Stromal cell of bone marrow (primary cell): ENCODE results near the gene BMPER.

ENCODE experiments used
- DNase-seq: peaks from one replicate; pipeline ENCODE4 v3.0.0-alpha.2; 2012; ENCODE audit warnings: low read depth

BMPER gene

GRCh38 chr7:33888166-33888565 lies 17.2 kb upstream of the BMPER start:
- DNase-seq, result no peak

DNA sequence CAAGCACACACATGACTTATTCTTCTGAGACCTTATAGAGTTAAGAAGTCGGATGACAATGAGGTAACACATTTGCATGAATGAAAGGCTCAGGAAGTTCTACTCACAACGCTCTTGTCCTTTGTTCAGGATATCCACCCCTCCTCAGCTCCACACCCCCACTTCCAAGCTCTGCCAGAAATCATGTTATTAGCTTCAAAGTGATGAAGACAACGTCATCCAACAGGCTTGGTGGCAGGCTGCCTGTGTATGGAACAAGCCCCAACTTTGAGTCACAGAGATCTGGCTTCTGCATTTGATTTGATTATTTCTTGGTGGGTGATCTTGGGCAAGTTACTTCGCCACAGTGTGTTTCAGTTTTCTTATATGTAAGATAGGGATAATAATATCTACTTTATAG lies 12.4 kb upstream of the BMPER start:
- no peak for DNase-seq

DNA sequence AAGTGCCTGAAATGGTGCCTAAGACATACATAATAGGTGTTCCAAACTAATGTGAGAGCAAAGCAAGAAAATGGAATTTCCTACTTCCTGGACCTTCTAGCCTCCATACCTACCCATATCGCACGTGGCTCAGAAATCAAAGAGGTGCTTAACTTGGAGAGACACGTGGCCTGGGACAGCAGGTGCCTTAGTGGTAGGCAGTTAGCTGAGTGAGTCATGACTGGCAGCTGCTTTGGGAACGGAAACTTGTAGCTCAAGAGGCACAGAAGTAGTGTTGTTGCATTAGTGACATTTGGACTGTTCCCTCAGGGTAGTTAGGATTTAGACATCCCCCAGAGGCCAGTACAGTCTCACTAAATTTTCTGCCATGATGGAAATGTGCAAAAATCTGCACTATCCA lies 12.0 kb upstream of the BMPER start:
- DNase-seq, result no peak

DNA sequence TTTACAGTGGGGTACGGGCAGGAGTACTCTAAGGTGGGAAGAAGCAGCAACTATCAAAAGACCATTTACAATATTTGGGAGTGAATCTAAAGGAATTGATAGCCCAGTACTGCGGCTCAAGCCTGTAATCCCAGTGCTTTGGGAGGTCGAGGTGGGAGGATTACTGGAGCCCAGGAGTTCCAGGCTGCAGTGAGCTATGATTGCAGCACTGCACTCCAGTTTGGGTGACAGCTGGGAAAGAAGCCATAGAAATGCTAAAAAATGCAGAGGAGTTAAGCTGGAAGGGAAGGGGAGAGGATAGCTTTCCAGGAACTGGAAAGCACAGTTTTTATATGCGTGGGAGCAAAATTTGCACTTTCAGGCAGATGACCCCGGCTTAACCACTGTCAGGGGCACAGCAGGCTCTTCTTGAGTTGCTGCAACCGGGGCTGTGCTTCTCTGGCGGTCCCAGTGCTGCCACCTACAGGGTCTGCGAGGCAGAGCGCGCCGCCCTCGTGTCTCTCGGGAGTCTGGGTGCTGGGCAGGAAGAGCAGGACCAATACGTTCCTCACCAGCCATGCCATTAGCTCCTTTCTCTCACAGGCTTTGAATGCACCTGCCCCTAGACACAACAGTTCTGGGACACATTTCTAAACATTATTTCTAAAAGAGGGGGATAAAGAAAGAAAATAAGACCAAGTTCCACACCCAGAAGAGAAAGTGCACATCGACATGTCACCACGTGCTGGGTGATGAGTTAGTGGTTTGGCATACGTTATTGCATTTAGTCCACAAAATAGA lies 10.1 kb upstream of the BMPER start:
- DNase-seq, result no peak

GRCh38 chr7:33900501-33900900 lies 4.8 kb upstream of the BMPER start:
- DNase-seq, result no peak

DNA sequence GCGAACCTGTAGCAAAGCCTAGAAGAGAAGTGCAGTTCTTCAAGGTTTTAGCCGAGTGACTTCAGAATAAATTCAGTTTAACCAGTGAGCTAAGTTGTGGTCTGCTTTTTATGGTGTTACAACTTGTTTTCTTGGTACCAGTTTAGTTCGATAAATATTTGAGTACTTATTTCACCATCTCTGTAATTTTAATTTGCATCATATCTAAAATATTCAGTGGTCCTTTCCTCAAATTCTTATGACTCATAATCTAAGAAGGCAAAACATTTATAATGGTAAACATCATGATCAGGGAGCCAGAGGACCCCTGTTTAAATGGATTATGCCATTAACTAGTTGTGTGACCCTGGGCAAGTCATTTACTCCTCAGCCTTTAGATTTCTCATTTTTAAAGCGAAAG lies 4.1 kb upstream of the BMPER start:
- no peak for DNase-seq

GRCh38 chr7:33901847-33902246 lies 3.5 kb upstream of the BMPER start:
- DNase-seq, result no peak

DNA sequence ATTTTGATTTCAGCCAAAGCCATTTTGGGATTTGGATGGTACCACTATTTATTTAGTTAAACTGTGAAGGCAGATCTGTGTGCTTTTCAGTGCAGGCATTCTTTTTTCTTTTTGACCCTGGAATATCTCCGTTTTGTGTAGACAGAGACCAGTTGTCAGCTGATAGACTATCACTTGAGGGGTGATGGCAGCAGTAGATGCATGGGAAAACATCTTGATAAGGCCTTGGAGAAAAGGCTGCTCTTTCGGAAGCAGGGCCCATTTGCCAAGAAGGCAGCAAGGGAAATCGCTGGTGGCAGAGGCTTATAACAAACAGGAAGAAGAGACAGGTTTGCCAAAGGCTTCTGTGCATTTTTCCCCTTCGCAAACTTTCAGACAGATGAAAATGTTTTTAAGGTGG lies 2.6 kb upstream of the BMPER start:
- DNase-seq, result no peak

- peak; percentile 55 for DNase-seq
Observed at GRCh38 chr7:33903791-33904680, 1.3 kb upstream of the BMPER start.

DNA sequence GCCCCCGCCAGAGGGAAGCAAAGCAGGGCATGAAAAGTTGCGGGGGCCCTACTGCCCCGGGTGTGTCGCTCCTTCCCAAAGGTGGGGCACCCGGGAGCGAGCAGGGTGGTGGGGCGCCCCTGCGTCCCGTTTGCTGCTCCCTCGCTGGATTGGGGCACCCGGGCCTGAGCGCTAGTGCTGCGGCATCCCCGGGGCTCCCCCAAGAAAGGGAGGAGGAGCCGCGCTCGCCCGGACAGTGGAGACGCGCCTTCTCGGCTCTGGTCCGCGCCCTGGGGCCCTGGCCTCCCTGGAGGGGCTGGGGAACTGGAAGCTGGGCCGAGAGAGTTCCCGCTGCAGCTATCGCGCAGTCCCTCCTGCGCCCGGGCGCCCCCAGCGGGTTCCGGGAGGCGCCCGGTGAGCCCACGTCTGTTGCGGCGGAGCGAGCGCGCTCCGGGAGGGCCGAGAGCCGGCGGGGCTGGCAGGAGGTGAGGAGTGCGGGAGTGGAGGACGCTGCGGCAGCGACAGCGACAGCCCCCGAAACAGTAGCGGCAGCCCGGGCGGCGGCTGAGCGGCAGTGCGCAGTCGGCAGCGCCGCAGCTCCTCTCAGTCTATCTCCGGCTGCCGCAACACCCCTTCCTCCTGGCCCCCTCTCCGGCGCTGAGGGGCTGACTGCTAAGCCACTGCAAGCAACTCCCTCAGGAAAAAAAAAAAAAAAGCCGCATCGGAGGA lies 504 bp upstream of the BMPER start:
- peak; percentile 28 for DNase-seq

DNA sequence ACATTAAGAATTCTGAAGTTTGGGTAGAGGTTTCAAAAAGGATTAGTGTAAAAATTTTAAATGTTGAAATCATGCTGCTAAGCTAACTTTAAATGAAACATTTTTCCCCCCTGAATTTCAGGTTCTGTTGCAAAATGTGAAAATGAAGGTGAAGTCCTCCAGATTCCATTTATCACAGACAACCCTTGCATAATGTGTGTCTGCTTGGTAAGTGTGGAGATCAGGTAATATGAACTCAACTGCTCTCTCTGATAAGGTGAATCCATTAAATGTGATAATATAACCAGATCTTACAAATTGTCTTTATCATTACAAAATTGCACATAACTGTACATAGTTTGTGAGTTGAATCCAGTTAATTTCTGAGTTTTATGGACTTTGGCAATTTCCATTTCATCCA lies 1.4 kb downstream of the BMPER start:
- DNase-seq, result no peak

DNA sequence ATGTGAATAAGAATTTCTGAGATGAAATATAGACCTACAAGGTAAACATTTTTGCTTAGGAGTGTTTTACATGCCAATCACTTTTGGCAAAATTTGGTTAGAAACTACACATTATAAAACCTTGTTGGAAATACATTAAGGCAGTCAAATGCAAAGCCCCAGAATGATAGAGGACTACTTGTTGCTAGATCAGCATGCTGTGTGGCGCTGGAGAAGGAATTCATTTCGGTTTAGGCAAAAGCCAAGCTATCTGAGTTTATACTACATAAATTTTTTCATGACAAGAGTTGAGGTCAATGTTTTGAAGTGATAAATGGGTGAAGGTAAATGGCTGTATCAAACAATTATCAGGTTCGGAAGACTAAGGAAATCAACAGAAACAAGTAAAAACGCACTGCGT lies 2.3 kb downstream of the BMPER start:
- DNase-seq, result no peak

DNA sequence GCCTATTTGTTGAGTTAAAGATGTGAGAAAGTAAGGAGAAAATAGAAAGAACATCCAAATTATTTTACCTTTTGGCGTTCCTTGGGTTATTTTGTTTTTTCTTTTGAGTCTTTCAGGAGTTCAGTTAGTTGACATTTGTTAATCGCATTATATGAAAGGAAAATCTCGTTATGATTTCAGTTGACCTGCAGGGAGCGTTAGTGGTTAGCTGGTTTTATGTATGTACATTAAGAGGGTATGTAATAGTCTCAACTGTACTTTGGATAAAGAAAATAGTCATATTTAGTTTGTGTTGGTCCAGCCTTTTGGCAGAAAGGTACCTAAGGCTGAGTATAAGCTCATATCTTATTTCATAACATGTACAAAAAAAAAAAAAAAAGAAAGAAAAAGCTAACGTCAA lies 4.0 kb downstream of the BMPER start:
- no peak for DNase-seq

DNA sequence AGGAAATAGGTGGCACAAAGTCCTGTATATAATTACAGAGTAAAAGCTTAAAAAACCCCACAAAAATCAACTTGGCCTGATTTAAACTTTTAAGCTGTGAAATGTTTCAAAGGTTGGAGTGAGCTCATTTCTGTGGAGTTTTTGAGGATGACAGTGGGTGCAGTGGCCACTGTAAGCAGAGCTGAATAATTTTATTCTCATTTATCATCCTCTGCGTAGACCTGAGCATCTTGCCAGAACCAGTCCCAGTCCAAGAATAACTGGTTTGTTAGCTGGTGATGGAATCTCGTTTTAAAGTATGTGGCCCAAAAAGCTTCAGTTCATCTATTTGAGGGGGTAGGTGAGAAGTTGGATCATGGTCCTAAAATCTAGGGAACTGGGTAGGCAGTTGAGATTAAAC lies 4.4 kb downstream of the BMPER start:
- peak; percentile 70 for DNase-seq

GRCh38 chr7:33910756-33911155 lies 5.4 kb downstream of the BMPER start:
- DNase-seq, result no peak

GRCh38 chr7:33916357-33917081 lies 11.2 kb downstream of the BMPER start:
- no peak for DNase-seq

GRCh38 chr7:33917661-33918060 lies 12.3 kb downstream of the BMPER start:
- DNase-seq, result no peak

GRCh38 chr7:33918438-33919143 lies 13.3 kb downstream of the BMPER start:
- no peak for DNase-seq

DNA sequence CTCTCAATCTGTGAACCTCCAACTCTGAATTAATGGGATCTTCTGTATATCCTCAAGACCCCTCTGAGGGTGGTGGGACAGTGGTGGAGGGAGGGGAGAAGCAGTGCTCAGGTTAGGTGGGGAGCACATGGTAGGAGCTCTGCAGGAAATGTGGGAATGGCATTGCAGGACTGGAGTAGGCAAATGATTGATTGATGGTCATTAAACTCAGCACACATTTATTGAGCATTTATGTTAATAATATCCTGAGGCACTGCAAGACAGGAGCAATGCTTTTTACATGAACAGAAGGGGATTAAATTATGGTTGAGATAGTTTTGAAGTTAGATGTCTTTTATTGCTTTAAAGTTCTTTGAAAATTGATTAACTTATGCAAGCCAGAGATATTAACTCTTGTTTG lies 14.1 kb downstream of the BMPER start:
- DNase-seq, result no peak

DNA sequence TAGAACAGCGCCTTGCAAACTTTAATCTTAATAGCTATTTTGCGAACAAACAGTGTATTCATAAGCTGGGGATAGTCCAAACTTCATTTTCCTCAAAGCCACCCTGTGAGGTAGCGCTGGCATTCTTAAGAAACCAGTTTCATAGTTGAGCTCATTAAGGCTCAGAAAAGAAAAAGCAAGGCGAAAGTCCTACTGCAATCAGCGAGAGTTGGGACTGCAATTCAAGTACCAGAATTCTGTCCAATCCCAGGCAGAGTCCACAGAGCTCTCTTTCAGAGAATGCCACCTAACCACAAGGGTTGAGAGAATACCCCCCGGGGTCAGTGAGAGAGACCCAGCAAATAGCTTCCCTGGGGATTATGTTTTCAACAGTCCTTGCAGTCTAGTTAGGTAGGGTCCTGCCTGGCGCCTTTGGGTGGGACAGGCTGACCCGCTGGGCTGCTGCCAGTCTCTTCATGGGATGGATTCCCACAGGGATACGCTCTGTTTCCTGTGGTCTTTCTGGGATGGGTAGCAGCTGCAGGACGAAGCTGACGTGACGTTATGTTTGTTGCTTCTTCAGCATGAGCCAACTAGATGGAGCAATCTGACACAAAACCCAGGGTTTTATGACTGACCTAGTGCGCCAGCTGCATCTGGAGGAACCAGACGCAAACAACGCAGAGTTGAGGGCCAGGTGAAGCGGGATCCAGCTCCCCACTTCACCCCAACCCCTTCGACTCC lies 16.0 kb downstream of the BMPER start:
- DNase-seq, result peak; percentile 79

DNA sequence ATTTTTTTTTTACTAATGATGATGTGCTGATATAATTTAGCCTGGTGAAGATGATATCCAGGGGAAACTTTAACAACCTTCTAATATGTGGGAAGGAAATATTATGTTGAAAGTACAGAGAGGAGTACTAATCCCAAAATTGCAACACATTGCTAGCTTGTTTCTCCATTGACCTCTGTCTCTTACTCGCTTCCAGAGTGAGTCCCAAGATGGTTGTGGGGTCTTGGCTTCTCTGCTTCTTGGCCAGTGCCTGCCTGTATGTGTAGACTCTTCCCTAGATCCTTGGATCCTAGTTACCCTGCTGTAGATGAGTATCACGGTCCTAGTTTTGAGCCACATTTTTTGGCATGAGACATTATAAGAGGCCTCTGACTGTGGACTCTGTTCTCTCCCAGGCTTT lies 17.5 kb downstream of the BMPER start:
- DNase-seq, result peak; percentile 45
